GM12872 (cell line): ENCODE results near the gene L3MBTL4.
A peak's percentile ranks its signal among the peaks of the same experiment; 100 is the strongest.

Source experiments
- TF ChIP-seq, protein P1 (sequence below): IDR thresholded peaks from 3 replicates; pipeline ENCODE4 v1.5.1; 2011; ENCODE audit warnings: low read depth, mild to moderate bottlenecking, low read length, moderate library complexity; ENCODE audit not compliant: insufficient read depth

L3MBTL4 gene

DNA sequence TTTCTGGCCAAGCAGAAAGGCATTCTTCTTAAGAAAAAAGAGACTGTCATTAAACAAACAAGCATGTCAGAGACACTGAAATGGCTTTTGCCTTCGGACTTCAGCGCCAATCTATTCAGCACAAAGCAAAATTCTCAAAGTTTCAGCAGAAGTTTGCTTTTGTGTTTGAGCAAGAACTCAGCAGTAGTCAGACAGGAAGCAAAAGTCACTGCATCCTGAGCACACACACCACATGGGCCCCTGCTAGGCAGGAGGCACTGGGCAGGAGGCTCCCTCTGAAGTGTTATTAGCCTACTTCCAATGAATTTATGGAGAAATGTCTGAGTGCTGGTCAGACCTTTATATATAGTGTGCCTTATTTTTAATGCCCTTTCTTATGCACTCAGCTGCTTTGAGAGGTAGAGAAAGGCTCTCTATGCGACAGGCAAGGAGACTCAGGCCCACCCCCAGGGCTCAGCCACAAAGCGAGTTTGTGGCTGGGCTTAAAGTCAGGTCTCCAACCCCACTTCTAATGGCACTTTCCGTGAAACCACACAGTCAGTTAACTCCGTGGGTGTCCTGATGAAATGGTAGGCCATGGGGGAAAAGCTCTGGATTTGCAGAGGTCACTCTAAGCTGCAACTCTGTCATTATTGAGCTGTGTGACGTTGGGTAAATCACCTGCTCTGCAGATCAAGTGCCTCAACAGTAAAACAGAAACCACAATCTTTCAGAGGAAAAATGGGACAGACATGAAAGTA, 358.4 kb downstream of the L3MBTL4 start:
- TF ChIP-seq, protein P1, sequence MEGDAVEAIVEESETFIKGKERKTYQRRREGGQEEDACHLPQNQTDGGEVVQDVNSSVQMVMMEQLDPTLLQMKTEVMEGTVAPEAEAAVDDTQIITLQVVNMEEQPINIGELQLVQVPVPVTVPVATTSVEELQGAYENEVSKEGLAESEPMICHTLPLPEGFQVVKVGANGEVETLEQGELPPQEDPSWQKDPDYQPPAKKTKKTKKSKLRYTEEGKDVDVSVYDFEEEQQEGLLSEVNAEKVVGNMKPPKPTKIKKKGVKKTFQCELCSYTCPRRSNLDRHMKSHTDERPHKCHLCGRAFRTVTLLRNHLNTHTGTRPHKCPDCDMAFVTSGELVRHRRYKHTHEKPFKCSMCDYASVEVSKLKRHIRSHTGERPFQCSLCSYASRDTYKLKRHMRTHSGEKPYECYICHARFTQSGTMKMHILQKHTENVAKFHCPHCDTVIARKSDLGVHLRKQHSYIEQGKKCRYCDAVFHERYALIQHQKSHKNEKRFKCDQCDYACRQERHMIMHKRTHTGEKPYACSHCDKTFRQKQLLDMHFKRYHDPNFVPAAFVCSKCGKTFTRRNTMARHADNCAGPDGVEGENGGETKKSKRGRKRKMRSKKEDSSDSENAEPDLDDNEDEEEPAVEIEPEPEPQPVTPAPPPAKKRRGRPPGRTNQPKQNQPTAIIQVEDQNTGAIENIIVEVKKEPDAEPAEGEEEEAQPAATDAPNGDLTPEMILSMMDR = no peak

GRCh38 chr18:6055711-6056110, 359.0 kb downstream of the L3MBTL4 start:
- TF ChIP-seq, protein P1 = no peak

DNA sequence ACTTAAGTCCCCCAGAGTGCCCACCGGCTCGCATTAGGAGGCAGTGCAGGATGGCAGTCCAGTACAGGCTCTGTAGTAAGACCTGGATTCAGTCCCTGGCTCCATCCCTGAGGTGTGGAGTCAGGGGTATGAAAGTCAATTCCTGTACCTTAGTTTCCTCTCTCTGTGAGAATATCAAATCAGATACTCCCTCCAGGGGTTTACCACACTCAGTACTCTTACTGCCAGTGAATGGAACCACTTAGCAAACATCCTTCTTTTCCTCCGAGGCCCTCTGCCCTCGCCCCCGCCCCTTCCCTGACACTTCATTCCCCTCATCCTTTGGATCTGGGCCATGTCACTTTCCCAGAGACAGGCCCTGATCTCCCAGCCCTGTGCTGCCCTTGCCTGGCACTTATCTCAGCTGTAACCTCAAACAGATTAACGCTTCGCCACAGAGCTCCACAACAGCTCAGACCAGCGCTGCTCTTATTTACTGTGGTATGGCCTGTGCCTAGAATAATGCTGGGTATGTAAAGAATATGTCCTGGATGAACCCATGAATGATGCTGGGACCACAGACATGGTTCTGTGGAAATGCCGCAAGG, 360.4 kb downstream of the L3MBTL4 start:
- TF ChIP-seq, protein P1 = no peak

DNA sequence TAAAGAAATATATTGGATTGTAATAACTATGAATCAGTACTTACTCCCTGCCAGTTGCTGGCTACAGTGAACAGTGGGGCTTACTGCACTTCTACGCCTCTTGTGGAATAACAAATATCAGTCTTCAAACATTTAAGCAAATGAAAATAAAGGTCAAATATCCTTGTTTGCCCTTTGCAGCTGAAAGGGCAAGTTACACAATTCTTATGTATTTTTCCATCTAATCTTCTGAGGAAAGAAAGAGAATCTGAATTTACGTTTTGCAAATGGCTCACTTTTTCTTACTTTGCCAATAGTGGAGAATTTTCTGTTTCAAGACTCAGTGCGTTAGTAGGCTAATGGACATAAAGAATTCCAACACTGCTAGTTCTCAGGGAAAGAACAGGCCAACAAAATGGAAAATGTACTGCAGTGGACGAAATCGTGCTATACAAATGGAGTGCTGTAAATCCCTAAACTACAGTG, 362.2 kb downstream of the L3MBTL4 start:
- TF ChIP-seq, protein P1 = no peak

DNA sequence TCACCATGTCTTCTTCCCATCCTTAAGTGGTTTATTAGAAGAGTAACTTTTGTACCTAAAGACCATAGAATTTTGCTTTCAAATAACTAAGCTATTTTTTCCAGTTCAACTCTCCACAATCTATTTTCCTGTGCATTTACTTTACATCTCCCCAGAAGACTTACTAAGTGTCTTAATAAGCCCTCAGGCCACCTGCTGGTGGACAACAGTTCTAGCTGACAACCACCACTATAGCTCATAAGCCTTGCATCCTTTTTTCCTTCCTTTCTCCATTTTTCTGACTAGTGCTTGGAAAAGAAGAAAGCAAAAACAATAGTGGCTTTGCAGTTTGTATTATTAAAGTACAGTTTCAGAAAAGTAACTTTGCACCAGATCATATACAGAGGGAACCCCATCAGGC, 369.9 kb downstream of the L3MBTL4 start:
- TF ChIP-seq, protein P1 = peak; percentile 26; the same call in 2 of the 3 replicates

GRCh38 chr18:6044319-6044718, 370.4 kb downstream of the L3MBTL4 start:
- TF ChIP-seq, protein P1 = no peak

DNA sequence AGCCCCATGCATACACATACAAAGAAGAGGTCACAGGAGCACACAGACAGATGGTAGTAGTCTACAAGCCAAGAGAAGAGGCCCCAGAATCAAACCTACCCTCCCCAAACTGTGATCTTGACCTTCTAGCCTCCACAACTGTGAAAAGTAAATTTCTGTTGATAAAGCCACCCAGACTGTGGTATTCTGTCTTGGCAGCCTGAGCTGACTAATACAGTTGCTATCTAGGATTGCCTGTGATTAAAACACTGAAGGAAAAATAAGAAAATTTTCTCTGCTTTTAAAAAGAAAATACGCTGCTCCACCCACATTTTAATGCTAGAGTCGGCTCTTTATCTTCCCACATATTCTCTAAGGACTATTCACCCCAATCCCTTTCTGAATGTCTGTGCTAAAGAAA, 375.7 kb downstream of the L3MBTL4 start:
- TF ChIP-seq, protein P1 = no peak
